NCI-H1417 (cell line): ENCODE data around the gene TRIM29.

ENCODE experiments used
- DNase-seq, 3 experiments: peaks; one replicate each; lab custom pipeline; 2025; lab: John Stamatoyannopoulos, UW

TRIM29 gene

GRCh38 chr11:120139316-120140069 is 1.6 kb upstream of the TRIM29 start:
- no peak for DNase-seq

DNA sequence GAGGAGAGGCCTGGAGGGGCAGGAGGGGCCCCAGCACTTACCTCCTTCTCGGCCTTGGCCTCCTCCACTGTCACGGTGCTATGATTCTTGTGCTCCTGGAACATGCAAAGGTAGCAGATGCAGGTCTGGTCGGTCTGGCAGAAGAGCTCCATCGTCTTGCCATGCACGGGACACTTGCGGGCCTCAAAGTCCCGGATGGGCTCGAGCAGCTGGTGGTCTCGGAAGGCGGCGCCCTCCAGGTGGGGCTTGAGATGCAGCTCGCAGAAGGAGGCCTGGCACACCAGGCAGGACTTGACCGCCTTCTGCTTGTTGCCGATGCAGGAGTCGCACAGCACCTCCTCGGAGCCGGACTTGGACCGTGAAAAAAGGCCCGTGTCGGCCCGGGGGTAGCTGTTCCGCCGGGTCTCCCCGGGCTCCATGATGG is 714 bp downstream of the TRIM29 start:
- no peak for DNase-seq

- no peak for DNase-seq
Observed at GRCh38 chr11:120136356-120136755, 1.6 kb downstream of the TRIM29 start.

DNA sequence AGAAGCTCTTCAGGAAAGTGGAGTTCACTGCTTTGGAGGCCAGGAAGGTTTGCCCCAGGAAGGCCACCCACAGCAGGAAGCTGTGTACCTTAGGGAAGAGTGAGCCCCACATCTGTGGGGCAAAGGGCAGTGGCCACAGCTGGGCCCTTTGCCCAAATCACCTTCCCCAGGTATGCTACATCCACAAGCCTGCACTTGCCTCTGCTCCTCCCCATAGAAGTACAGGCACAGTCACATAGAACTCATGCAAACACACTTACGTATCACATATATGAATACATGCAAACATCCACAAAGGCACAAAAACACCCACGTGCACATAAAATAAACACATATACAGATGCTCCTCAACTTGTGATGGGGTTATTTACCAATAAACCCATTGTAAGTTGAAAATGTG is 2.1 kb downstream of the TRIM29 start:
- DNase-seq, result no peak

DNA sequence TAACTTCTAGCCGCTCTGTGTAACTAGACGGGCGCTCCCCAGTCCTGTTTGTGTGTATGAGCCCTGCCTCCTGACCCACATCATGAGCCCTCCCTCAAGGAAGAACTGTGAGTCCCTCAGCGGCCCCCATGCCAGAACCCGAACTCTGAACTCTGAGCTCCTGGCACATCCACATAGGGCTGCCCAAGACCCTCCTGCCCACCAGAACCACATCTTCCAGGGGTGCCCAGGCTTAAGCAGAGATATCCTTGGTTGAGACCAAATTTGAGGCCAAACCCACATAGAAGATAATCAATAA is 3.0 kb downstream of the TRIM29 start:
- DNase-seq, result no peak

DNA sequence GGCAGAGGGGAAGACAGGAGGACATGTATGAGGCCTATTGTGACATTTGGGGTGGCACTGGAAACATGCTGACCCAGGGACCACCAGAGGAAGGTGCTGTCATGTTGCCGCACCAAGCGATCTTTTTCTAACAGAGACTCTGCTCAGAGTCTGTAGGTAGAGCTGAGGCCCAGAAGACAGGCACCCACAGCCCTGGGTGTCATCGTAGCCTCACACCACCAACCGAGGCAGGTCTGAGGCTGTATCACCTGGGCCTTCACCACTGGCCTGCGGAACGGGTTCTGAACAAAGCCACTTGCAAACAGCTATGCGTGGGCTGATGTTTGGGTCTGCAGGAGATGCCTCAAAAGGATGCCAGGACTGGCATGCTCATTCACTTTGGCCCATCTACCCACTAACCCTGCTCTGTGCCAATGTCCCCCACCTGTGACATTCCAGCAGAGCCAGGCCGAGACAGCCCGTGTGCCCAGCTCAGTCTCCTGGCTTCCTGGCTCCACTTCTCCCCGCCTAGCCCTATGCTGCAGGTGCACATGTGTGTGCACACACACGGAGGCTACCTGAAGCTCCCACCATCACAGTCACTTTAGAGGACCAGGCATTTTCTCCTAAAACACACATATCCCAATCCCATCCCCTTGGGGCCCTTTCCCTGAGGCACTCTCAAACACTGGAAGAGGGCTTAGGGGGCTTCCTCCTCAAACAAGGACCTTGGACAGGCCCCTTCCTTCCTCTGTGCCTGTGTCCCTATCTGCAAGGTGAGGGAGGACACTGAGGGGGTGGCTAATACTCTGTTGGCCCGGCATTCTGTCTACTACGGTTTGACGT is 3.6 kb downstream of the TRIM29 start:
- DNase-seq, result no peak

- no peak for DNase-seq
Observed at GRCh38 chr11:120133216-120134105, 4.5 kb downstream of the TRIM29 start.

GRCh38 chr11:120132645-120133185 is 5.2 kb downstream of the TRIM29 start:
- no peak for DNase-seq

GRCh38 chr11:120131941-120132644 is 5.8 kb downstream of the TRIM29 start:
- DNase-seq, result peak in 2 of 3 experiments; percentile 26 to 43

GRCh38 chr11:120130991-120131760 is 6.7 kb downstream of the TRIM29 start:
- no peak for DNase-seq

- DNase-seq, result no peak
Observed at GRCh38 chr11:120130176-120130980, 7.5 kb downstream of the TRIM29 start.

GRCh38 chr11:120129570-120129969 is 8.3 kb downstream of the TRIM29 start:
- no peak for DNase-seq

- DNase-seq, result no peak
Observed at GRCh38 chr11:120128392-120129119, 9.4 kb downstream of the TRIM29 start.

DNA sequence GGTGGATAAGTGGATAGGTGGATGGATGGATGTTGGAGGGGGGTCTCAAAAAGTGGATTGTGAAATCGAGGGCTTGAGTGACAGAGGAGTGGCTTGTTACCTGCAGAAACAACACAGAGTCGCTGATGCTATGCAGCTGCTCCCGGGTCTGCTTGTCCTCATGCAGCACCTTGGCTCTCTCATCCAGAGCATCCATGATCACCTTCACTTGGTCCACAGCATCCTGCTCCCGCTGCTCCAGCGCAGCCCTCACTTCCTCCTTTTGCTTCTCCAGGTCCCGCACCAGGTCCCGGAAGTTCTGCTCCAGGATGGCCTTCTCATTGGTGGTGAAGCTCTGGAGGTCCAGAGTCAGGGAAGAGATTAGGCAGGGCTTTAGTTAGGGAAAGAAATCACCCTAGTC is 10.7 kb downstream of the TRIM29 start:
- no peak for DNase-seq

DNA sequence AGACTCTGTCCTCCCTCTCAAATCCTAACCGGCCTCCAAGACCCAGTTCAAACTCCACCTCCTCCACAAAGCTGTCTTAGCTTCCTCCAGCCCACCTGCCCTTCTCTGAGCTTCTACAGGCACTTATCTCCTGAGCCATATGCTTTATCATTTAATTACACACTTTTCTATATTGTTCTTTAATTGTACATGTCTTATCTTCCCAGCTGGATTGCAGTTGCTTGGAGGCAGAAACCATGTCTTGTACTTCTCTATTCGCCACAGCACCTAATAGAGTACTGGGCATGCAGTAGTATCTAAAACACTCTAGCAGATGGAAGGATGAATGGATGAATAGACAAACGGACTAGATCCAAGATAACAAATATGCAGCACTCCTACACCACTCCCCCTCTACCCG is 11.3 kb downstream of the TRIM29 start:
- no peak for DNase-seq

GRCh38 chr11:120125509-120125908 is 12.4 kb downstream of the TRIM29 start:
- no peak for DNase-seq

- no peak for DNase-seq
Observed at GRCh38 chr11:120125024-120125423, 12.9 kb downstream of the TRIM29 start.

GRCh38 chr11:120124355-120124754 is 13.6 kb downstream of the TRIM29 start:
- DNase-seq, result peak; percentile 55 to 87 (median 67)

- peak in 1 of 3 experiments; percentile 50 for DNase-seq
Observed at GRCh38 chr11:120123946-120124345, 14.0 kb downstream of the TRIM29 start.
